ENCODE results near the gene TMEM121B.

DNA sequence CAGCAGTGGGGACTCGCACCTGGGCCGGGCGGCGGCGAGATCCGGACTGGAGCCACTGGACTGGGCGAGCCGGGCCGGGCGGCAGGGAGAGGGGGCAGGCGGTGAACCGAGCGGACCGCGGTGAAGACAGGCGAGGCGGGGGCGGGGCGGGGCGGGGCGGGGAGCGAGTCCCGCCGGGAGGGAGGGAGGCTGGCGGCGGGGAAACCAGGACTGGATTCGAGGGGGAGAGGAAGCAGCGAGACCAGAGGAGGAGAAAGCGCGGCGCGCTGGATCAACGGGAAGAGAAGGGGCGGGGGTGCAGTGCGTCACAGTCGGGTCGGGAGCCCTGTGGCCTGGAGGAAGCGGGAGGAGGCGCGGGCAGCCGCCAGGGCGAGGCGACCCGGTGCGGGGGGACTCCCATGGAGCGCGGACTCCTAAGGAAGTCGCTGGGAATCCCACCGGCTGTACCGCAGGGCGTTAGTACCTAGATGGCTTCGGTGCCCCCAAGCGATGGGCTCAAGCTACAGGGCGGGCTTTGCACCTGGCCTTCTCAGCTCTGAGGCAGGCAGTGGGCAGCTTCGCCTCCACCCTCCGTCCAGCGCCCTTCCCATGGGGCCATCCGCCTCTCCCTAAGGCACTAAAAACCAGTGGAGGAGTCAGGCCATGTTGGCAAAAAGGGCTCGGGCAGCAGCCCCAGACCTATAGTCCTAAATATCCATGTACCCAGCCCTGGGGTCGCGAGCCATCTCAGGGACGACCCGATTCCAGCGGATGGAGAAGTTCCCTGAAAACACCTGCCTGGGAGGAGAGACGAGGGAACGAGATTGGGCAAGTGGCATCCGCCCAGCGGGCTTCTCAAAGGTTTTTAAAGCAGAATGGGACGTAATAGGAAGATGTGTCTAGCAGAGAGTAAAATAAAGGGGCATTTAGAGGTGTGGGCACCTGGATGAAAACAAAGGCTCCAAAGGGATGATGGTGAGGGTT is at the start of gene TMEM121B:
- TF ChIP-seq POLR2A (IDR thresholded peaks at IDR 0.05) = no peak
- TF ChIP-seq, protein P1, sequence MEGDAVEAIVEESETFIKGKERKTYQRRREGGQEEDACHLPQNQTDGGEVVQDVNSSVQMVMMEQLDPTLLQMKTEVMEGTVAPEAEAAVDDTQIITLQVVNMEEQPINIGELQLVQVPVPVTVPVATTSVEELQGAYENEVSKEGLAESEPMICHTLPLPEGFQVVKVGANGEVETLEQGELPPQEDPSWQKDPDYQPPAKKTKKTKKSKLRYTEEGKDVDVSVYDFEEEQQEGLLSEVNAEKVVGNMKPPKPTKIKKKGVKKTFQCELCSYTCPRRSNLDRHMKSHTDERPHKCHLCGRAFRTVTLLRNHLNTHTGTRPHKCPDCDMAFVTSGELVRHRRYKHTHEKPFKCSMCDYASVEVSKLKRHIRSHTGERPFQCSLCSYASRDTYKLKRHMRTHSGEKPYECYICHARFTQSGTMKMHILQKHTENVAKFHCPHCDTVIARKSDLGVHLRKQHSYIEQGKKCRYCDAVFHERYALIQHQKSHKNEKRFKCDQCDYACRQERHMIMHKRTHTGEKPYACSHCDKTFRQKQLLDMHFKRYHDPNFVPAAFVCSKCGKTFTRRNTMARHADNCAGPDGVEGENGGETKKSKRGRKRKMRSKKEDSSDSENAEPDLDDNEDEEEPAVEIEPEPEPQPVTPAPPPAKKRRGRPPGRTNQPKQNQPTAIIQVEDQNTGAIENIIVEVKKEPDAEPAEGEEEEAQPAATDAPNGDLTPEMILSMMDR (IDR thresholded peaks at IDR 0.05) = no peak

Data from suprapubic skin (tissue), 3 donors.